ENCODE data around the gene GOLPH3L. TPM values are rescaled to one million over a fixed set of nuclear protein-coding genes. Genes with fewer than 3 reads are reported as not detected.

GOLPH3L gene
- total RNA-seq, 1 experiment from 2014 or later = 19.6 TPM

DNA sequence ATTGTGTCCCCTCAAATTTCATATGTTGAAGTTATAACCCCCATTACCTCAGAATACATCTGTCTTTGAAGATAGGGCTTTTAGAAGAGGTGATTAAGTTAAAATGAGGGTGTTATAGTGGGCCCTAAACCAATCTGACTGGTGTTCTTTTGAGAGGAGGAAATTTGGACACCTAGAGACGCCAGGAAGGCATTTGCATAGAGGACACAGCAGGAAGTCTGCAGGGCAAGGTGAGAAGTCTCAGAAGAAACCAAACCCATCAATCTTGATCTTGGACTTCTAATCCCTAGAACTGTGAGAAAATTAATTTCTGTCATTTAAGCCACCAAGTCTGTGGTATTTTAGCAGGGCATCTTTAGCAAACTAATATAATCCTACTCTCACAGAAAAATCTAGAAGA lies 13.0 kb downstream of the GOLPH3L start:
- BruUV-seq (replicated peaks) = no TSS peak
- intact Hi-C loops (cut with micrococcal nuclease; ENCODE audit: unreplicated experiment) = no loop called here

GRCh38 chr1:150678988-150679387 lies 18.0 kb downstream of the GOLPH3L start:
- in situ Hi-C loops (cut with HindIII; ENCODE audit: low pct_unique_long_range_greater_than_20kb, low sequenced_read_pairs) (no loop called here), intact Hi-C loops (cut with micrococcal nuclease; ENCODE audit: unreplicated experiment) (no loop called here)
- no peak for TF ChIP-seq POLR2AphosphoS5 (IDR thresholded peaks at IDR 0.05; ENCODE audit: low read depth, low read length)
- no peak for TF ChIP-seq SIN3A (IDR thresholded peaks at IDR 0.05; ENCODE audit: borderline replicate concordance, insufficient read depth, low read depth, low read length)
- no peak for TF ChIP-seq CTCF (IDR thresholded peaks at IDR 0.05)
- TF ChIP-seq, protein P1, sequence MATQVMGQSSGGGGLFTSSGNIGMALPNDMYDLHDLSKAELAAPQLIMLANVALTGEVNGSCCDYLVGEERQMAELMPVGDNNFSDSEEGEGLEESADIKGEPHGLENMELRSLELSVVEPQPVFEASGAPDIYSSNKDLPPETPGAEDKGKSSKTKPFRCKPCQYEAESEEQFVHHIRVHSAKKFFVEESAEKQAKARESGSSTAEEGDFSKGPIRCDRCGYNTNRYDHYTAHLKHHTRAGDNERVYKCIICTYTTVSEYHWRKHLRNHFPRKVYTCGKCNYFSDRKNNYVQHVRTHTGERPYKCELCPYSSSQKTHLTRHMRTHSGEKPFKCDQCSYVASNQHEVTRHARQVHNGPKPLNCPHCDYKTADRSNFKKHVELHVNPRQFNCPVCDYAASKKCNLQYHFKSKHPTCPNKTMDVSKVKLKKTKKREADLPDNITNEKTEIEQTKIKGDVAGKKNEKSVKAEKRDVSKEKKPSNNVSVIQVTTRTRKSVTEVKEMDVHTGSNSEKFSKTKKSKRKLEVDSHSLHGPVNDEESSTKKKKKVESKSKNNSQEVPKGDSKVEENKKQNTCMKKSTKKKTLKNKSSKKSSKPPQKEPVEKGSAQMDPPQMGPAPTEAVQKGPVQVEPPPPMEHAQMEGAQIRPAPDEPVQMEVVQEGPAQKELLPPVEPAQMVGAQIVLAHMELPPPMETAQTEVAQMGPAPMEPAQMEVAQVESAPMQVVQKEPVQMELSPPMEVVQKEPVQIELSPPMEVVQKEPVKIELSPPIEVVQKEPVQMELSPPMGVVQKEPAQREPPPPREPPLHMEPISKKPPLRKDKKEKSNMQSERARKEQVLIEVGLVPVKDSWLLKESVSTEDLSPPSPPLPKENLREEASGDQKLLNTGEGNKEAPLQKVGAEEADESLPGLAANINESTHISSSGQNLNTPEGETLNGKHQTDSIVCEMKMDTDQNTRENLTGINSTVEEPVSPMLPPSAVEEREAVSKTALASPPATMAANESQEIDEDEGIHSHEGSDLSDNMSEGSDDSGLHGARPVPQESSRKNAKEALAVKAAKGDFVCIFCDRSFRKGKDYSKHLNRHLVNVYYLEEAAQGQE (IDR thresholded peaks at IDR 0.05; ENCODE audit: insufficient read depth in 1 of 2, low read depth in 2 of 2, low read length in 1 of 2) = no peak
- Histone ChIP-seq H3K27me3 (ENCODE audit: control insufficient read depth, insufficient read depth, low read length) (no peaks in the 10 kb centered on the region), H3K4me3 (ENCODE audit: low read depth in 2 of 2, low read length in 2 of 2) (no peak overlapping the region), H3K9me3 (ENCODE audit: control insufficient read depth, insufficient read depth, low read depth, low read length) (no peaks in the 10 kb centered on the region), H3K4me1 (ENCODE audit: control insufficient read depth, insufficient read depth, low read length) (no peaks in the 10 kb centered on the region), H3K27ac (ENCODE audit: low read length) (no peak overlapping the region), H3K36me3 (ENCODE audit: control insufficient read depth, insufficient read depth, low read length) (no peaks in the 10 kb centered on the region)
- ATAC-seq (no peak), DNase-seq (ENCODE audit: low read depth, low spot score) (no peak)
- BruUV-seq (replicated peaks) = no TSS peak
- ChIA-PET CTCF (no interaction called here), POLR2A (no interaction called here)

More for the DNA sequence above, 13.0 kb downstream of the GOLPH3L start:
- in situ Hi-C loops (cut with HindIII; ENCODE audit: low pct_unique_long_range_greater_than_20kb, low sequenced_read_pairs) = no loop called here
- H3K4me3 ChIP-seq (ENCODE audit: low read depth in 2 of 2, low read length in 2 of 2) = no peak overlapping the region
- ATAC-seq (no peak), DNase-seq (ENCODE audit: low read depth, low spot score) (no peak)
- H3K4me1 ChIP-seq (ENCODE audit: control insufficient read depth, insufficient read depth, low read length) = no peaks in the 10 kb centered on the region
- H3K36me3 ChIP-seq (ENCODE audit: control insufficient read depth, insufficient read depth, low read length) = no peaks in the 10 kb centered on the region
- H3K9me3 ChIP-seq (ENCODE audit: control insufficient read depth, insufficient read depth, low read depth, low read length) = no peaks in the 10 kb centered on the region
- ChIA-PET CTCF (no interaction called here), POLR2A (no interaction called here)
- H3K27ac ChIP-seq (ENCODE audit: low read length) = no peak overlapping the region
- TF ChIP-seq SIN3A (IDR thresholded peaks at IDR 0.05; ENCODE audit: borderline replicate concordance, insufficient read depth, low read depth, low read length) = no peak
- TF ChIP-seq, protein P1 (IDR thresholded peaks at IDR 0.05; ENCODE audit: insufficient read depth in 1 of 2, low read depth in 2 of 2, low read length in 1 of 2) = no peak
- no peak for TF ChIP-seq TCF7L2 (IDR thresholded peaks at IDR 0.05; ENCODE audit: low read depth, low read length)
- no peak for TF ChIP-seq CTCF (IDR thresholded peaks at IDR 0.05)
- no peak for TF ChIP-seq POLR2AphosphoS5 (IDR thresholded peaks at IDR 0.05; ENCODE audit: low read depth, low read length)
- no peaks in the 10 kb centered on the region for H3K27me3 ChIP-seq (ENCODE audit: control insufficient read depth, insufficient read depth, low read length)

Measured in Panc1 (cell line).